GM12878 (cell line): ENCODE measurements around the gene SF3B2.
A peak's percentile ranks its signal among the peaks of the same experiment; 100 is the strongest.

Experiments
- CEBPB ChIP-seq, 2 experiments: fragments of 150-350 bp in 1 of 2; IDR thresholded peaks; 2 replicates each; pipeline ENCODE4 v1.6.1; 2012 to 2014; ENCODE audit warnings: low read depth in 2 of 2, low read length in 2 of 2, borderline replicate concordance in 1 of 2, inconsistent platforms in 1 of 2
- ELK1 ChIP-seq: IDR thresholded peaks from 2 replicates; pipeline ENCODE4 v1.6.1; 2012; ENCODE audit warnings: low read depth, low read length, improper control_type of control experiment
- ESRRA ChIP-seq: IDR thresholded peaks from 2 replicates; pipeline ENCODE4 v1.6.1; 2012; ENCODE audit warnings: mild to moderate bottlenecking, low read length, improper control_type of control experiment
- MXI1 ChIP-seq: fragments of 150-350 bp; IDR thresholded peaks from 2 replicates; pipeline ENCODE4 v1.6.1; 2011; ENCODE audit warnings: low read depth, mild to moderate bottlenecking, inconsistent platforms, low read length, improper control_type of control experiment
- PAX5 ChIP-seq: IDR thresholded peaks from 2 replicates; pipeline ENCODE4 v1.6.1; 2011; ENCODE audit warnings: low read depth, low read length, borderline replicate concordance
- POLR2AphosphoS2 ChIP-seq: IDR thresholded peaks from 2 replicates; pipeline ENCODE4 v1.6.1; 2011; ENCODE audit warnings: low read depth, mild to moderate bottlenecking, low read length, improper control_type of control experiment, moderate library complexity
- POLR2AphosphoS5 ChIP-seq: IDR thresholded peaks from 2 replicates; pipeline ENCODE4 v1.6.1; 2011; ENCODE audit warnings: mild to moderate bottlenecking, low read length, inconsistent platforms
- SMARCA5 ChIP-seq: fragments of 450-650 bp; IDR thresholded peaks from 2 replicates; pipeline ENCODE4 v1.6.1; 2017; ENCODE audit warnings: mild to moderate bottlenecking
- SP1 ChIP-seq: IDR thresholded peaks from one replicate; pipeline ENCODE4 v1.6.1; 2011; ENCODE audit warnings: low read depth, low read length
- TARDBP ChIP-seq: IDR thresholded peaks from 2 replicates; pipeline ENCODE4 v1.6.1; 2016; ENCODE audit warnings: borderline replicate concordance
- WRNIP1 ChIP-seq: IDR thresholded peaks from 2 replicates; pipeline ENCODE4 v1.6.1; 2011; ENCODE audit warnings: low read depth, low read length, improper control_type of control experiment, borderline replicate concordance
- YY1 ChIP-seq: IDR thresholded peaks from 2 replicates; pipeline ENCODE4 v1.6.1; 2011; ENCODE audit warnings: low read depth, mild to moderate bottlenecking, low read length
- TF ChIP-seq, protein P1 (sequence below), 3 experiments: IDR thresholded peaks in 2 of 3; conservative IDR thresholded peaks in 1 of 3; 2 replicates each; pipeline ENCODE4 v1.5.1; 2011; ENCODE audit warnings: low read depth in 3 of 3, low read length in 3 of 3, mild to moderate bottlenecking in 3 of 3, control low read depth in 2 of 3, moderate library complexity in 2 of 3, inconsistent platforms in 1 of 3, mixed read lengths in 1 of 3; ENCODE audit not compliant: control insufficient read depth in 2 of 3, insufficient read depth in 1 of 3; ENCODE audit errors: extremely low read depth in 1 of 3
- TF ChIP-seq, protein P2 (sequence below): fragments of 450-650 bp; IDR thresholded peaks from 2 replicates; pipeline ENCODE4 v1.6.1; 2017; ENCODE audit warnings: antibody characterized with exemption, mild to moderate bottlenecking, moderate library complexity

DNA sequence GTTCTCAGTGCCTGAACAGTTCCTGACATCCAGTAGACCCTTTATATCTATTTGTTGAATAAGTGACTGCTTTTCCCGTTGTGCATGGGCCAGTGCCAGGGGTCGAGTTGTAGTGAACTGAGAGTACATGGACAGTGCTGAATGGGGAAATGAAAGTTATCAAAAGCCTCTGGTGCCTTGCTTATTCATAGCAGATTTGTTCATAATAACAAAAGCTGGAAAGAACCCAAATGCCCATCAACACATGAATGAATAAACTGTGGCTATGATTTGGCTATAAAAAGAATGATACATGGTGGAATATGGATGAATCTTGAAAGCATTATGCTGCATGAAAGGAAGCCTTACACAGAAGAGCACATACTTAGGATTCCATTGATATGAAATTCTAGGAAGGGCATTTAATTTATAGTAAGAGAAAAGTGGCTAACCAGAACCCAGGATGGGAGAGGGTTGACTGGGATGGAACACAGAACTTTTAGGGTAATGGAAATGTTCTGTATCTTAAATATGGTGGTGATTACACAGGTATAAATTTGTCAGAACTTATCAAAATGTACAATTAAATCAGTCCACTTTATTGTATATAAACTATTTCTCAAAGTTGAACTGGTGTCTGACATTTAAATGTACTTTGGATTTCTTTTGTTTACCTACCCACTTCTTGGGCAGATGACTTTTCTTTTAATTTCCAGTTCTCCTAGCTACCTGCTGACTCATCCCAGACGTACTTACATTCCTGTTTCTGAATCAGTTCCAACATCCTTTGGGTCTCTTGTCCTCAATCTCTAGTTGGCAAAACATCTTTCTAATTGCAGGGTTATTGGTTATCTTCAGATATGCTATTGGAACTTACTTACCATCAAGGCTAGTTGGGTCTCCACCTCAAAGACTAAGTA, 60.7 kb downstream of the SF3B2 start:
- TF ChIP-seq SP1: no peak
- TF ChIP-seq, protein P1, sequence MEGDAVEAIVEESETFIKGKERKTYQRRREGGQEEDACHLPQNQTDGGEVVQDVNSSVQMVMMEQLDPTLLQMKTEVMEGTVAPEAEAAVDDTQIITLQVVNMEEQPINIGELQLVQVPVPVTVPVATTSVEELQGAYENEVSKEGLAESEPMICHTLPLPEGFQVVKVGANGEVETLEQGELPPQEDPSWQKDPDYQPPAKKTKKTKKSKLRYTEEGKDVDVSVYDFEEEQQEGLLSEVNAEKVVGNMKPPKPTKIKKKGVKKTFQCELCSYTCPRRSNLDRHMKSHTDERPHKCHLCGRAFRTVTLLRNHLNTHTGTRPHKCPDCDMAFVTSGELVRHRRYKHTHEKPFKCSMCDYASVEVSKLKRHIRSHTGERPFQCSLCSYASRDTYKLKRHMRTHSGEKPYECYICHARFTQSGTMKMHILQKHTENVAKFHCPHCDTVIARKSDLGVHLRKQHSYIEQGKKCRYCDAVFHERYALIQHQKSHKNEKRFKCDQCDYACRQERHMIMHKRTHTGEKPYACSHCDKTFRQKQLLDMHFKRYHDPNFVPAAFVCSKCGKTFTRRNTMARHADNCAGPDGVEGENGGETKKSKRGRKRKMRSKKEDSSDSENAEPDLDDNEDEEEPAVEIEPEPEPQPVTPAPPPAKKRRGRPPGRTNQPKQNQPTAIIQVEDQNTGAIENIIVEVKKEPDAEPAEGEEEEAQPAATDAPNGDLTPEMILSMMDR (IDR thresholded peaks at IDR 0.05 in 2 of 3, conservative IDR thresholded peaks at IDR 0.05 in 1 of 3; ENCODE audit: control insufficient read depth in 2 of 3, extremely low read depth in 1 of 3, insufficient read depth in 1 of 3, low read depth in 3 of 3, low read length in 3 of 3): no peak
- TF ChIP-seq POLR2AphosphoS5: no peak
- no peak for TF ChIP-seq YY1
- TF ChIP-seq MXI1: no peak
- no peak for TF ChIP-seq TARDBP
- no peak for TF ChIP-seq ELK1
- no peak for TF ChIP-seq SMARCA5
- TF ChIP-seq ESRRA: no peak
- TF ChIP-seq CEBPB (IDR thresholded peaks at IDR 0.05; ENCODE audit: borderline replicate concordance in 1 of 2, low read depth in 2 of 2, low read length in 2 of 2): no peak
- TF ChIP-seq, protein P2, sequence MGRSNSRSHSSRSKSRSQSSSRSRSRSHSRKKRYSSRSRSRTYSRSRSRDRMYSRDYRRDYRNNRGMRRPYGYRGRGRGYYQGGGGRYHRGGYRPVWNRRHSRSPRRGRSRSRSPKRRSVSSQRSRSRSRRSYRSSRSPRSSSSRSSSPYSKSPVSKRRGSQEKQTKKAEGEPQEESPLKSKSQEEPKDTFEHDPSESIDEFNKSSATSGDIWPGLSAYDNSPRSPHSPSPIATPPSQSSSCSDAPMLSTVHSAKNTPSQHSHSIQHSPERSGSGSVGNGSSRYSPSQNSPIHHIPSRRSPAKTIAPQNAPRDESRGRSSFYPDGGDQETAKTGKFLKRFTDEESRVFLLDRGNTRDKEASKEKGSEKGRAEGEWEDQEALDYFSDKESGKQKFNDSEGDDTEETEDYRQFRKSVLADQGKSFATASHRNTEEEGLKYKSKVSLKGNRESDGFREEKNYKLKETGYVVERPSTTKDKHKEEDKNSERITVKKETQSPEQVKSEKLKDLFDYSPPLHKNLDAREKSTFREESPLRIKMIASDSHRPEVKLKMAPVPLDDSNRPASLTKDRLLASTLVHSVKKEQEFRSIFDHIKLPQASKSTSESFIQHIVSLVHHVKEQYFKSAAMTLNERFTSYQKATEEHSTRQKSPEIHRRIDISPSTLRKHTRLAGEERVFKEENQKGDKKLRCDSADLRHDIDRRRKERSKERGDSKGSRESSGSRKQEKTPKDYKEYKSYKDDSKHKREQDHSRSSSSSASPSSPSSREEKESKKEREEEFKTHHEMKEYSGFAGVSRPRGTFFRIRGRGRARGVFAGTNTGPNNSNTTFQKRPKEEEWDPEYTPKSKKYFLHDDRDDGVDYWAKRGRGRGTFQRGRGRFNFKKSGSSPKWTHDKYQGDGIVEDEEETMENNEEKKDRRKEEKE: no peak
- no peak for TF ChIP-seq POLR2AphosphoS2
- TF ChIP-seq WRNIP1: no peak
- 0 out of 2 replicates have a peak, but pooled peaks have one; percentile 18 for TF ChIP-seq PAX5
